ENCODE data around the gene CCL21.

GRCh38 chr9:34717996-34718614 is 8.2 kb upstream of the CCL21 start:
- TF ChIP-seq CTCF (conservative IDR thresholded peaks at IDR 0.05; ENCODE audit: low read depth, low read length) (no peak), USF2 (IDR thresholded peaks at IDR 0.05; ENCODE audit: low read depth, low read length) (no peak), MAFK (IDR thresholded peaks at IDR 0.05; ENCODE audit: low read depth, low read length) (no peak), CEBPB (IDR thresholded peaks at IDR 0.05; ENCODE audit: low read depth, low read length) (no peak), POLR2A (IDR thresholded peaks at IDR 0.05; ENCODE audit: low read depth, low read length) (no peak), BHLHE40 (IDR thresholded peaks at IDR 0.05; ENCODE audit: low read depth, low read length) (no peak), CHD1 (IDR thresholded peaks at IDR 0.05; ENCODE audit: low read depth, low read length) (no peak), MXI1 (IDR thresholded peaks at IDR 0.05; ENCODE audit: borderline replicate concordance, low read depth, low read length) (no peak), RAD21 (IDR thresholded peaks at IDR 0.05; ENCODE audit: low read length) (no peak), MAZ (IDR thresholded peaks at IDR 0.05; ENCODE audit: borderline replicate concordance, low read depth, low read length) (no peak), NFE2L2 (IDR thresholded peaks at IDR 0.05; ENCODE audit: low read depth, low read length) (no peak), ELK1 (IDR thresholded peaks at IDR 0.05; ENCODE audit: borderline replicate concordance, low read depth, low read length) (no peak), FOS (IDR thresholded peaks at IDR 0.05; ENCODE audit: low read depth, low read length) (no peak)

Data from IMR-90 (cell line).